CD14-positive monocyte (primary cell): ENCODE measurements around the gene RP2. TPM values are rescaled to one million over a fixed set of nuclear protein-coding genes. Genes with fewer than 3 reads are reported as not detected.

Source experiments
- DNase-seq, 3 donors: peaks; one replicate each; pipeline ENCODE4 v3.0.0-alpha.2; 2011 to 2022
- H2AFZ ChIP-seq: 2 replicates; pipeline ENCODE4 v1.6.0; 2012; ENCODE audit warnings: mild to moderate bottlenecking, low read depth, low read length, inconsistent platforms; ENCODE audit not compliant: insufficient read depth, poor library complexity, severe bottlenecking
- H3K27ac ChIP-seq, 2 donors: 1 replicate in 1 of 2; 2 replicates in 1 of 2; pipeline ENCODE4 v1.5.1; 2012 to 2013; ENCODE audit warnings: low read length in 2 of 2, control low read depth in 1 of 2, inconsistent platforms in 1 of 2, low read depth in 1 of 2, mild to moderate bottlenecking in 1 of 2
- H3K27me3 ChIP-seq, 2 donors: one replicate each; pipeline versions ENCODE4 v1.6.0 to v1.6.1; 2011 to 2013; ENCODE audit warnings: low read length in 2 of 2; ENCODE audit not compliant: control insufficient read depth in 2 of 2, insufficient read depth in 2 of 2
- H3K36me3 ChIP-seq, 2 donors: replicated peaks in 1 of 2; 1 replicate in 1 of 2; 2 replicates in 1 of 2; pipeline versions ENCODE4 v1.5.1 to v1.6.1; 2012 to 2013; ENCODE audit warnings: low read length in 2 of 2, control low read depth in 1 of 2, inconsistent platforms in 1 of 2, mild to moderate bottlenecking in 1 of 2; ENCODE audit not compliant: insufficient read depth in 2 of 2, control insufficient read depth in 1 of 2
- H3K4me1 ChIP-seq, 2 donors: 1 replicate in 1 of 2; 2 replicates in 1 of 2; pipeline versions ENCODE4 v1.5.1 to v1.6.1; 2012 to 2013; ENCODE audit warnings: low read length in 2 of 2, control low read depth in 1 of 2, inconsistent platforms in 1 of 2, mild to moderate bottlenecking in 1 of 2, moderate library complexity in 1 of 2; ENCODE audit not compliant: insufficient read depth in 2 of 2, control insufficient read depth in 1 of 2
- H3K4me2 ChIP-seq: replicated peaks from 2 replicates; pipeline ENCODE3; 2012; ENCODE audit warnings: low read length, moderate library complexity, mild to moderate bottlenecking; ENCODE audit not compliant: poor library complexity, severe bottlenecking; ENCODE audit errors: extremely low read depth
- H3K4me3 ChIP-seq, 3 experiments: fragments of 200-600 bp in 1 of 3; sonication (generic) in 1 of 3; replicated peaks in 1 of 3; 1 replicate in 2 of 3; 2 replicates in 1 of 3; pipeline ENCODE4 v1.5.1; 2011 to 2013; ENCODE audit warnings: low read length in 3 of 3, mild to moderate bottlenecking in 3 of 3, control low read depth in 2 of 3, low read depth in 2 of 3, inconsistent platforms in 1 of 3, moderate library complexity in 1 of 3
- H3K79me2 ChIP-seq: 2 replicates; pipeline ENCODE4 v1.6.0; 2012; ENCODE audit warnings: mild to moderate bottlenecking, control low read depth, inconsistent platforms, low read length, moderate library complexity; ENCODE audit not compliant: insufficient read depth
- H3K9ac ChIP-seq: 2 replicates; pipeline ENCODE4 v1.6.0; 2017; ENCODE audit warnings: low read length, mild to moderate bottlenecking; ENCODE audit not compliant: insufficient read depth, poor library complexity, severe bottlenecking
- H3K9me3 ChIP-seq, 2 donors: replicated peaks in 1 of 2; 1 replicate in 1 of 2; 2 replicates in 1 of 2; pipeline versions ENCODE4 v1.5.1 to v1.6.1; 2012 to 2013; ENCODE audit warnings: low read length in 2 of 2, control low read depth in 1 of 2; ENCODE audit not compliant: control insufficient read depth in 1 of 2, insufficient read depth in 1 of 2
- H4K20me1 ChIP-seq: 2 replicates; pipeline ENCODE4 v1.6.0; 2012; ENCODE audit warnings: mild to moderate bottlenecking, low read length, control low read depth, moderate library complexity; ENCODE audit not compliant: insufficient read depth
- H3K27ac Mint-ChIP-seq, 7 donors: one replicate each; pipeline ENCODE4 v1.8.0; 2020; ENCODE audit warnings: mild to moderate bottlenecking in 7 of 7, mixed read lengths in 7 of 7, moderate library complexity in 6 of 7, inconsistent platforms in 2 of 7
- H3K27me3 Mint-ChIP-seq, 3 donors: one replicate each; pipeline ENCODE4 v1.8.0; 2021 to 2022; ENCODE audit warnings: low read depth in 3 of 3, mild to moderate bottlenecking in 3 of 3, mixed read lengths in 3 of 3, moderate library complexity in 3 of 3, inconsistent platforms in 1 of 3
- H3K36me3 Mint-ChIP-seq, 2 donors: one replicate each; pipeline ENCODE4 v1.8.0; 2020; ENCODE audit warnings: mixed read lengths in 2 of 2, inconsistent platforms in 1 of 2, mild to moderate bottlenecking in 1 of 2
- H3K4me1 Mint-ChIP-seq: one replicate; pipeline ENCODE4 v1.8.0; 2020; ENCODE audit warnings: mild to moderate bottlenecking, mixed read lengths
- H3K4me3 Mint-ChIP-seq, 2 donors: one replicate each; pipeline ENCODE4 v1.8.0; 2020; ENCODE audit warnings: mild to moderate bottlenecking in 2 of 2, mixed read lengths in 2 of 2, moderate library complexity in 1 of 2
- H3K9me3 Mint-ChIP-seq, 7 donors: one replicate each; pipeline ENCODE4 v1.8.0; 2020 to 2022; ENCODE audit warnings: mixed read lengths in 7 of 7, mild to moderate bottlenecking in 6 of 7, moderate library complexity in 6 of 7, inconsistent platforms in 2 of 7
- CTCF ChIP-seq: fragments of 200-600 bp; IDR thresholded peaks from one replicate; pipeline ENCODE4 v1.8.0; 2022; ENCODE audit warnings: antibody characterized with exemption, mild to moderate bottlenecking
- intact Hi-C, 2 donors: fragments of 100-400 bp; cut with micrococcal nuclease; formaldehyde crosslinking; loops; one replicate each; pipeline versions ENCODE4 v1.15.0 to v1.15.1; 2023
- polyA plus RNA-seq, 3 donors: library from polyadenylated mRNA; depleted of rRNA in 1 of 3; unstranded in 2 of 3; stranded (reverse) in 1 of 3; fragments of 300-500 nt in 2 of 3; fragments of >200 nt in 1 of 3; fragmentation: Illumina TruSeq in 2 of 3; gene quantifications; 1 replicate in 2 of 3; 2 replicates in 1 of 3; pipeline ENCODE4 v1.2.3, GENCODE V29; 2012 to 2021

The RP2 gene
- polyA plus RNA-seq, 3 donors: 17.2 to 60.3 (median 55.7) TPM

- Histone ChIP-seq H3K9ac (no peak overlapping the region), H3K27ac (no peak overlapping the region), H3K4me2 (no peak overlapping the region), H3K27me3 (no peaks in the 10 kb centered on the region), H3K9me3 (no peaks in the 10 kb centered on the region), H3K4me3 (no peak overlapping the region), H3K36me3 (no peaks in the 10 kb centered on the region), H4K20me1 (peaks cover 92% of the 10 kb centered on the region), H3K4me1 (peaks cover 17 to 19% of the 10 kb centered on the region in 2 donors), H3K79me2 (peaks cover 96% of the 10 kb centered on the region), H2AFZ (no peak overlapping the region)
- Mint-ChIP-seq H3K4me3 (no peak overlapping the region), H3K27ac (no peak overlapping the region), H3K9me3 (peaks cover 0 to 2% (median 0%) of the 10 kb centered on the region in 7 donors), H3K4me1 (peaks cover 20% of the 10 kb centered on the region), H3K27me3 (no peaks in the 10 kb centered on the region), H3K36me3 (peaks cover 2 to 7% of the 10 kb centered on the region in 2 donors)
- DNase-seq: no peak
- intact Hi-C loops: no loop called here
- no peak for TF ChIP-seq CTCF
Measured at GRCh38 chrX:46844913-46845312, 8.1 kb downstream of the RP2 start.

GRCh38 chrX:46849933-46850332 lies 13.1 kb downstream of the RP2 start:
- Histone ChIP-seq H3K27me3 (no peaks in the 10 kb centered on the region), H3K79me2 (peaks cover 100% of the 10 kb centered on the region), H3K9ac (no peak overlapping the region), H3K4me2 (no peak overlapping the region), H3K4me1 (peaks cover 4 to 6% of the 10 kb centered on the region in 2 donors), H2AFZ (no peak overlapping the region), H3K36me3 (peaks cover 12 to 19% of the 10 kb centered on the region in 2 donors), H3K9me3 (no peaks in the 10 kb centered on the region), H3K27ac (peak overlapping the region in 1 of 2 donors; percentile 56), H3K4me3 (no peak overlapping the region), H4K20me1 (peaks cover 100% of the 10 kb centered on the region)
- TF ChIP-seq CTCF: no peak
- Mint-ChIP-seq H3K4me1 (peaks cover 12% of the 10 kb centered on the region), H3K27me3 (no peaks in the 10 kb centered on the region), H3K27ac (peak overlapping the region in 3 of 7 donors; percentile 30 to 70 (median 40)), H3K4me3 (no peak overlapping the region), H3K36me3 (peaks cover 11 to 13% of the 10 kb centered on the region in 2 donors), H3K9me3 (peaks cover 0 to 2% (median 0%) of the 10 kb centered on the region in 7 donors)
- intact Hi-C loops: no loop called here
- DNase-seq: peak in 1 of 3 donors; percentile 49
